ENCODE results near the gene PGAP6.
"Not testable (repeated sequence)": the region's sequence is repeated elsewhere in the genome, so short reads cannot be mapped to it uniquely, and the experiment has no call there.

PGAP6 gene

DNA sequence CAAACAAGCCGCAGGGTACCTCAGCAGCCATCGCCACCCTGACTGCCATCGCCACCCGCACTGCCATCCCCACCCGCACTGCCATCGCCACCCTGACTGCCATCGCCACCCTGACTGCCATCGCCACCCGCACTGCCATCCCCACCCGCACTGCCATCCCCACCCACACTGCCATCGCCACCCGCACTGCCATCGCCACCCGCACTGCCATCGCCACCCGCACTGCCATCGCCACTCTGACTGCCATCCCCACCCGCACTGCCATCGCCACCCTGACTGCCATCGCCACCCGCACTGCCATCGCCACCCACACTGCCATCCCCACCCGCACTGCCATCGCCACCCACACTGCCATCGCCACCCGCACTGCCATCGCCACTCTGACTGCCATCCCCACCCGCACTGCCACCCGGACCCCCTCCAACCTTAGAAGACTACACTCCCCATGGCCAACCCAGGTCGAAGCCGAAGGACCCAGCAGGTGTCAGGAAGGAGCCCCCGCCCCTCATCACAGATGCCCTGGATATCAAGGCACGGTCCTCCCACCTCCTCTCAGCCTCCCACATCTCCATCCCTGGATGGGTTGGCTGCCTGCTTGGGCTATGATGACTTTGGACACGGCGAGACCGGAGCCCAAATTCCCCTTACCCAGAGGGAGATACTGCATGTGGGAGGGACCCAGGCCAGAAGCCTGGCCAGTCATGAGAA is 3.5 kb downstream of the PGAP6 start:
- not testable (repeated sequence) for DNase-seq

- no peak for DNase-seq
These were observed 4.3 kb downstream of the PGAP6 start for GRCh38 chr16:377419-377951.

DNA sequence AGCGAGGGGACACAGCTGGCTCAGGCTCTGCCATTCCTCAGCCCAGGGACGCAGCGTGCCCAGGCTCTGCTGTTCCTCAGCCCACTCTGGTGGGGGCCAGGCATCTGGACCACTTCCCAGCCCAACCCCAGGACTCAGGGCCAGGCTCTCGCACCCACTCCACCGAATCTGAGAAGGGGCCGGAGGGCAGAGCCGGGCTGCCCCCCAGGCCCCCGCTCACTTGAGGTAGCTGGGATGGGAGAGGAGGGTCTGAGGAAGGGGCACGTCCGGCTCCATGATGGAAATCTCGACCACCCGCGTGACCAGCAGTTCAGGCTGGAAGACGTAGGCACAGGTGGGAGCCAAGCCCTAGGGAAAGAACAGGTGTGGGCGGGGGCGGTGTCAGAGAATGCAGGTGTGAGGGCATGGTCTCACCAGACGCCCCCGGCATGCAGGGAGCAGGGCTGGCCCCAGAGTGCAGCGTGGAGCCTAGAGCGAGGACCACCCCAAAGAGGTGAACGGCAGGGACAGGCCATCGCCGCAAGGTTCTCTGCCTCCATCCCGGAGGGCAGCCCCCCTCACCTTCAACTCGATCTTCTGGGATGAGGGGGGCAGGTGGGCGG is 4.9 kb downstream of the PGAP6 start:
- DNase-seq = no peak

DNA sequence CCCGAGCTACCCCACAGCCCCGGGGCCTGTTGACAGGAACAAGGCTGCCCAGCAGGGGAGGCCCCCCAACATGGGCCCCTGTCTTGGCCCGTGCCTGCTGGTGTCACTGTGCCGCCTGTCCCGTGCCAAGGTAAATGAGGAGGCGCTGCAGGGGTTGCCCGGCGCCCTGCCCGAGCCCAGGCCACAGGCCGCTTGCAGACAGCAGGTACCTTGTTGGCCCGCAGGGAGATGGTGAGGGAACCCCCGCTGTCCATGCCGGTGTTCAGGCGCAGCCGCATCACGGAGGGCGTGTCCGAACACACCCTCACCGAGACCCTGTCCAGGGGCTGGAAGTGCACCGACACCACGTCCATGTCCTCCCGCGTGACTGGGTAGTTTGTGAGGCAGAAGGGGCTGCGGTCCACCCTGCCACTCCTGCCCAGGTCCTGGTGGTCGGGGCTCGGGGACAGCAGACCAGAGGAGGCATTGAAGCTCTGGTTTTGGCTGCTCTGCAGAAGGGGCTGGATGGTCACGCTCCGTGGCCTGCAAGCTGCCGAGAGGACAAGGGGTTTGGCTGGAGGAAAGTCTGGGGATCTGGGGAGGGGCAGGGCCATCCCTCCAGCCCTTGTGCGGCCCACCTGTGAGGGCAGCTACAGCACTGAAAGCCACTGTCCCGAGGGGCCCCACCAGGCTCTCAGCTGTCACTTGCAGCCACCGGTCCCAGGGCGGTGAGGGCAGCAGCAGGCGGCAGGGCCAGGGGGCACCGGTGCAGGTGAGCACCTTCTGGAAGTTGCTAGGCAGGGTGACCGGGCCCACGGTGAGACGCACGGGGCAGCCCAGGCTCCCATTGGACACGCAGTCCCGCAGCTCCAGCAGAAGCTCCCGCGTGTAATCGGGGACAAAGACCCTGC is 5.6 kb downstream of the PGAP6 start:
- DNase-seq = no peak

- DNase-seq = no peak
These were observed 6.6 kb downstream of the PGAP6 start for GRCh38 chr16:375212-375611.

DNA sequence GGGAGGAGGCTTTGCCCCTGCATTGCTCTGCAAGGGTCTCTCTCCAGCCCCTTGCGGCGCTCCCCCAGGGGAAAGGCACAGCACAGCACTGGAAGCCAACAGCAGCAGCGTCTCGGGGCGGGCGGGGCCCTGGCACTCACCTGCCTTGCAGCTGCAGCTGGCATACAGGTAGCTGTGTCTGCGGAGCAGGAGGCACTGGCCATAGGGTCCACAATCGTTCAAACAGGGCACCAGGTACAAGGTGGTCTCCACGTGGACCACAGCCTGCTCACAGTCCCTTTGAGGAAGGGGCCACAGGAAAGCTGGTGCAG is 7.2 kb downstream of the PGAP6 start:
- DNase-seq = no peak

DNA sequence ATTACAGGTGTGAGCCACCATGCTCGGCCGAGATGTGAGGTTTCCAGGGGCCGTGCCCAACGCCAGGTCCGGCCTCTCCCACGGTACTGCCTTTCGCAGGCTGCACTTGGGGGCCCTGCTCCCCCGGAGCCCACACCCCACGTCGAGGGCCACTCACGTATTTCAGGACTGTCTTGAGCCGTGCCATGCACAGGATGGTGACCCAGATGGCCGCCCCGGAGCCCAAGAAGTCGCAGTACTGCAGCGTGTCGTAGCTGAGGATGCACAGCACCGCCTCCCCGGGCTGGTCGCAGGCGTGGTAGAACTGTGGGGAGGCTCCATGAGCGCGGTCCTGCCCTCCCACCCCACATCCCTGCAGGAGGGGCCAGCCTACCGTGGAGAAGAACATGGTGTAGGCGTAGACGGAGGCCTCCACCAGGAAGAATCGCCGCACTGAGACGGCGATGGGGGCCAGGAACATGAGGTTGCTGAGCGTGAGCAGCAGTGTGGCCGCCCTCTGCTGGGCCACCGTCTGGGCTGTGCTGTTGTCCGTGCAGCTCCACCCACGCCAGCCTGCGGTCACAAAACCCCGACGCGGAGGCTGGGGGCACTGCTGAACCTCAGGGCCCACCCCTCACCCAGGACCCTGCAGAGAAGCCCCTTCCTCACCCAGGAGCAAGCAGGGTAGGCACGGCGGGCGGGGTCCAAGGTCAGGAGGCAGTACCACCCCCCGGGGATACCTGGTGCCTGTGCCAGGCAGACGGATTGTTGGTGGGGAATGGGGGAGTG is 7.7 kb downstream of the PGAP6 start:
- DNase-seq = no peak

DNA sequence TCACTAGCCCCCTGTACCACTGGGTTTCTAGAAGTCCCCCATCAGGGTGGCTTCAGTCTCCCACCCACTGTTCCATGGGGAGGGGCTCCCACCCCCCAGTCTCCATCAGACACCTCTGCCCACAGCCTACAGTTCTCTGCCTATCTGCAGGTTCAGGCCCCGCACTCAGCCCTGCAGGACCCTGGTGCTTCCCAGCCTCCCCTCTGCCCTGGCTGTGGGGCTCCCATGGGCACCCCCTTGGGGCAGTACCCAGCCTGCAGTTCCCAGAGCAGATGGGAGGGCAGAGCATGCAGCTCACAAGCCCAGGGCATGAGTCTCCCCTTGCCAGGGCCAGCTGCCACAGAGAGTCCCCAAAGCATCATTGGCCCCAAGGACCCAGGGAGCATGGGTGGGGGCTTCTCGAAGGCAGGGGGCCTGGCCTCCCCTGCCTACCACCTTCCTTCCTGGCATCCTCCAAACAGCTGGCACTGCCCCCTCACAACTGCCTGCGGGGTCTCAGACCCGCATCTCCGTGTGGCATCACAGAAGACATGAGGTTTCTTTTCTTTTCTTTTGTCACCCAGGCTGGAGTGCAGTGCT is 8.7 kb downstream of the PGAP6 start:
- DNase-seq = no peak

- no peak for DNase-seq
These were observed 9.3 kb downstream of the PGAP6 start for GRCh38 chr16:372302-372983.

GRCh38 chr16:371515-372301 is 10.1 kb downstream of the PGAP6 start:
- DNase-seq = peak; percentile 73

- no peak for DNase-seq
These were observed 10.7 kb downstream of the PGAP6 start for GRCh38 chr16:370979-371514.

GRCh38 chr16:370443-370842 is 11.3 kb downstream of the PGAP6 start, which contains the start of gene MRPL28:
TSS of gene MRPL28 (minus strand) at chr16:370538. CDS start at chr16:370218, 320 bp downstream.
- peak; percentile 79 for DNase-seq

GRCh38 chr16:369866-370436 is 11.8 kb downstream of the PGAP6 start:
- DNase-seq = no peak

DNA sequence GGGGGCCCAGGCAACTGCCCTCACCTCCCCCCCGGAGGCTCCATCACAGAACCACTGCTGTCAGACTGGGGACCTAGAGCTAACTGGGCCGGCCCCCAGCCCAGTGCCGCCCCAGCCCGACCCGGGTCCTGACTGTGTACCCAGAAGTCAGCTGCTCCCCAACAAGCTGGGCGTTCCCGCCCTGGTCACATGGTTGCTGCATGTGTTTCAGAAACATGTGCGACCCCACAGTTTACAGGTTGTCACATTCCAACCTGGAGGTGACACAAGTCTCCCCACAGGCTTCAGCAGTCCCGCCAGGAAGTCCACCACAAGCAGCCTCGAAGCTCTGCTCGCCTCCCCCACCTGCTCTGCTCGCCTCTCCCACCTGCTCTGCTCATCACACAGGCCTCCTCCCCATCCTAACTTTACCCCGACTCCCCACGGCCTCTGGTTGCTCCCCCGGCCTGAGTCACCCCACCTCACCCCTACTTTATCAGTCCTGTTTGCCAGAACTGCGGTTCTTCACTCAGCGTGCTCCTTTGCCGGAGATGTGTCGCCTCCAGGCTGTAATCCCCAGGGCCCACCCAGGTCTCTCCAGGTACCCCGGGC is 12.4 kb downstream of the PGAP6 start:
- no peak for DNase-seq

DNA sequence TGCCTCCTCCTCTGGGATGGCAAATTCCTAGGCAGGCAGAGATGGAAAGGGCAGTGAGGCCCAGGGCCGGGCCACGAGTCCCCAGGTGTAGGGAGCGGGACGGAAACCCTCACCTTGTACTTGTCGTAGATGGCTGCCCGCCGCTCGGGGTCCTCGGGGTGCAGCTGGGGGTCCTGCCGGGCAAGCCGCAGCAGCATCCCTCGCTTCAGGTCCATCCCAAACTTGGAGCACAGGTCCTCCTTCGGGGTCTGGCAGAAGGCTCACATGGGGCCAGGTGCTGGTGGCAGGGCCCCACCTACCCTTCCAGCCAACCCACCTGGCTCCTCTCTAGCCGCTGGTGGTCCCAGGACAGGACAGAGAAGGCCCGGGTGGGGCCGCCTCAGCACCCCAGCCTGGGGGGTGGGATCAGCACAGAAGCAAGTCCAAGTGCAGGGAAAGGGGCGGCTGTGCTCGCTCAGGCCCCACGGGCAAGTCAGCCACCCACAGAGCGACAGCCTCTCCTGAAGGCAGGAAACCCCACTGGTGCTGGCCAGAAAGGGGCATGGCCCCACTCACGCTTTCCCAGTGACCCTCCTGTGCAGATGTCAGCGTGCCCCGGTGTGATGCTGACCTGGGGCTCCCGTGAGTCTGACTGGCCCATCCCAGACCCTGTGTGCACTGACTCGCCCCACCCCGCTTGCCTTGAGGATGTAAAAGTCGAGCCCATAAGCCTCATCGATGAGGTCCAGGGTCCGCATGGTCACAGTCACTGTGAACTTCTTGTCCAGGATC is 13.2 kb downstream of the PGAP6 start:
- DNase-seq = no peak

GRCh38 chr16:367333-367903 is 14.4 kb downstream of the PGAP6 start:
- no peak for DNase-seq

DNA sequence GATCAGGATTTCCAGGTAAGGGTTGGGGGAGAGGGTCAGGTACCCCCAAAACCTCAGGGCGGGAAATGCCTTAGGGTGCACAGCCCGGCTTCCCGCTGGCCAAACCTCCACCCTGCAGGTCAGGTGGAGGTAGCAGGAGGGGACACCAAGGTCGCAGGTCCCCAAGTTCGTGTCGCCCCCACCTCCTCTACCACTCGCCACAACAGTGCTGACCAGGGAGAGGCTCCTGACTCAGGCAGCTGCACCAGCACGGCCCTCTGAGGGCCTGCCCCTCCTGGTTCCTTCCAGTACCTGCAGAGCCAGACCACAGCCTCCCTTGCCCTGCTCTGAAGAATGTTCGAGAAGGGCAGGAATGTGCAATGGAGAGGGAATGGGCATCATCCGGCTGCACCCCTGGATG is 15.3 kb downstream of the PGAP6 start:
- no peak for DNase-seq

- no peak for DNase-seq
These were observed 16.9 kb downstream of the PGAP6 start for GRCh38 chr16:364595-365491.

All from NCI-H510A (cell line).